Mammary epithelial cell (primary cell): ENCODE results near the gene ZSWIM4.

Experiments
- EZH2 ChIP-seq: IDR thresholded peaks from 2 replicates; pipeline ENCODE4 v1.6.1; 2012; ENCODE audit warnings: low read length, inconsistent platforms, borderline replicate concordance
- TF ChIP-seq, protein P1 (sequence below), 2 donors: IDR thresholded peaks in 1 of 2; conservative IDR thresholded peaks in 1 of 2; 2 replicates each; pipeline ENCODE4 v1.5.1; 2011 to 2012; ENCODE audit warnings: inconsistent platforms in 2 of 2, low read length in 2 of 2, mild to moderate bottlenecking in 2 of 2, control low read depth in 1 of 2, low read depth in 1 of 2; ENCODE audit not compliant: insufficient read depth in 1 of 2; ENCODE audit errors: extremely low read depth in 1 of 2

DNA sequence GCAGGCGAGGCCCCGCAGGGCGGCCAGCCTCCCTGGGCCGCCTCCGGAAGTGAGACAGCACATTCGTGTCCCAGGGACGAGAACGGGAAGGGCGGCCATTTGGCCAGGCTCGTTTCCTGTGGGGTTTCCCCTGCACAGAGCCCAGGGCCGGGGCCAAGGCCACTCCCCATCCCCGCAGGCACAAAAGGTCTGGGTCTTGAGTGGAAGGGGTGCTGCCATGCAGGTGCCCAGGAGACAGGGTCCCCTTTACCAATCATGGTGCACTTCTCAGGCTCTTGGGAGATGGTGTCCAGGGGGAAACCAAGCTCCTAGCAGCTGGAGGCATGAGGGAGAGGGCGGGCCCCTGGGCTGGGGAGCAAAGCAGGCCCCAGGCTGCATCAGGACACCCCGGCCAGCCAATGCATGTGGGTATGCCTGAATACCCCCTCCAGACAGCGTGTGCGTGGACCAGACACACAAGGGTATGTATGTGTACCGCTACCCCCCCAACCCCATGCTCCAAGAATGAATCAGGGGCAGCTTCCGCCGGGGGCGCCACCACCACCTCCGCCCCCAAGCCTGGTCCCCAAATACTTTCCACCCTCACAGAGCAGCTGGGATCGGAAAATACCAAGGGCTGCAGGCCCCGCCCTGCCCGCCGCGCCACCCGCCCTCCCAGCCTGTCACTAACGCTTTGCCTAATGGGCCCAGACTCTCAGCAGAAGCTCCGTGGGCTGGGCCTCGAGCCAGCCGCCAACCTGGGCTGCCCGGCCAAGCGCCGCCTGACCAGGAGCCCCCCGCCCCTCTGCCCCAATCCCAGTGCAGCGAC, 44.1 kb downstream of the ZSWIM4 start:
- no peak for TF ChIP-seq EZH2
- TF ChIP-seq, protein P1, sequence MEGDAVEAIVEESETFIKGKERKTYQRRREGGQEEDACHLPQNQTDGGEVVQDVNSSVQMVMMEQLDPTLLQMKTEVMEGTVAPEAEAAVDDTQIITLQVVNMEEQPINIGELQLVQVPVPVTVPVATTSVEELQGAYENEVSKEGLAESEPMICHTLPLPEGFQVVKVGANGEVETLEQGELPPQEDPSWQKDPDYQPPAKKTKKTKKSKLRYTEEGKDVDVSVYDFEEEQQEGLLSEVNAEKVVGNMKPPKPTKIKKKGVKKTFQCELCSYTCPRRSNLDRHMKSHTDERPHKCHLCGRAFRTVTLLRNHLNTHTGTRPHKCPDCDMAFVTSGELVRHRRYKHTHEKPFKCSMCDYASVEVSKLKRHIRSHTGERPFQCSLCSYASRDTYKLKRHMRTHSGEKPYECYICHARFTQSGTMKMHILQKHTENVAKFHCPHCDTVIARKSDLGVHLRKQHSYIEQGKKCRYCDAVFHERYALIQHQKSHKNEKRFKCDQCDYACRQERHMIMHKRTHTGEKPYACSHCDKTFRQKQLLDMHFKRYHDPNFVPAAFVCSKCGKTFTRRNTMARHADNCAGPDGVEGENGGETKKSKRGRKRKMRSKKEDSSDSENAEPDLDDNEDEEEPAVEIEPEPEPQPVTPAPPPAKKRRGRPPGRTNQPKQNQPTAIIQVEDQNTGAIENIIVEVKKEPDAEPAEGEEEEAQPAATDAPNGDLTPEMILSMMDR (conservative IDR thresholded peaks at IDR 0.05 in 1 of 2, IDR thresholded peaks at IDR 0.05 in 1 of 2; ENCODE audit: extremely low read depth in 1 of 2, insufficient read depth in 1 of 2, low read depth in 1 of 2, low read length in 2 of 2), result no peak
